Neural crest cell (in vitro differentiated cells): ENCODE results near the gene MED12L. TPM values are rescaled to one million over a fixed set of nuclear protein-coding genes. Genes with fewer than 3 reads are reported as not detected.

Experiments used
- DNase-seq: peaks from one replicate; pipeline ENCODE4 v3.0.0; 2021; ENCODE audit warnings: low read depth, mixed read lengths, low spot score
- H3K27ac Mint-ChIP-seq: one replicate; pipeline ENCODE4 v1.8.0; 2021; ENCODE audit warnings: mild to moderate bottlenecking, mixed read lengths; ENCODE audit not compliant: unreplicated experiment
- H3K27me3 Mint-ChIP-seq: 2 replicates; pipeline ENCODE4 v1.8.0; 2021; ENCODE audit warnings: low read depth, mild to moderate bottlenecking, mixed read lengths
- H3K36me3 Mint-ChIP-seq: 2 replicates; pipeline ENCODE4 v1.8.0; 2021; ENCODE audit warnings: low read depth, mild to moderate bottlenecking, mixed read lengths
- H3K4me1 Mint-ChIP-seq: 2 replicates; pipeline ENCODE4 v1.8.0; 2021; ENCODE audit warnings: mixed read lengths
- H3K4me3 Mint-ChIP-seq: one replicate; pipeline ENCODE4 v1.8.0; 2021; ENCODE audit warnings: mild to moderate bottlenecking, mixed read lengths
- H3K9me3 Mint-ChIP-seq: 2 replicates; pipeline ENCODE4 v1.8.0; 2021; ENCODE audit warnings: mixed read lengths
- total RNA-seq: library from RNA; stranded (reverse); gene quantifications from 2 replicates; pipeline ENCODE4 v1.2.1, GENCODE V29; 2021
- TF ChIP-seq, protein P1 (sequence below): fragments of 200-600 bp; sonication (generic); conservative IDR thresholded peaks from 2 replicates; pipeline ENCODE4 v1.5.0; 2021; ENCODE audit warnings: antibody characterized with exemption, mild to moderate bottlenecking

The MED12L gene
- total RNA-seq, 1 donor from 2014 or later: 12.2 TPM

DNA sequence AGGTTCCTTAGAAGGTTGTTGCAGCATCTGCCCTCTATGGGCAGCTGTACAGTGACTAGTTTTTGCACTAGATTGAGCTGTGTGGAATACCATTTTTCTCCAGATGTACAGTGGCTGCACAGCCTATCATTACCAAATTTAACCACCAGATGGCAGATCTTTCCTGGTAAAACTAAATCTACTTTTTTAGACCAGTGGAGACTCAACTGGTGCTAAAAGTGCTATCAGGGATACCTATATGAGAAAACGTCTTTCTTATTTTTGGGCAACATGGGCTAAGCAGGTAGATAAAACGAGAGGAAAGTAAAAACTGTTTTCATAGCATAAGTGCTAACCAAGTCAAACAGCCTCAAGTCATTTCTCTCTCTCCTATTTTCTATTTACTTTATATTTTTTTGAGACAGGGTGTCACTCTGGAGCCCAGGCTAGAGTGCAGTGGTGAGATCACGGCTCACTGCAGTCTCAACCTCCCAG lies 354.2 kb downstream of the MED12L start:
- no peaks in the 10 kb centered on the region for H3K27me3 Mint-ChIP-seq
- H3K9me3 Mint-ChIP-seq: no peaks in the 10 kb centered on the region
- TF ChIP-seq, protein P1, sequence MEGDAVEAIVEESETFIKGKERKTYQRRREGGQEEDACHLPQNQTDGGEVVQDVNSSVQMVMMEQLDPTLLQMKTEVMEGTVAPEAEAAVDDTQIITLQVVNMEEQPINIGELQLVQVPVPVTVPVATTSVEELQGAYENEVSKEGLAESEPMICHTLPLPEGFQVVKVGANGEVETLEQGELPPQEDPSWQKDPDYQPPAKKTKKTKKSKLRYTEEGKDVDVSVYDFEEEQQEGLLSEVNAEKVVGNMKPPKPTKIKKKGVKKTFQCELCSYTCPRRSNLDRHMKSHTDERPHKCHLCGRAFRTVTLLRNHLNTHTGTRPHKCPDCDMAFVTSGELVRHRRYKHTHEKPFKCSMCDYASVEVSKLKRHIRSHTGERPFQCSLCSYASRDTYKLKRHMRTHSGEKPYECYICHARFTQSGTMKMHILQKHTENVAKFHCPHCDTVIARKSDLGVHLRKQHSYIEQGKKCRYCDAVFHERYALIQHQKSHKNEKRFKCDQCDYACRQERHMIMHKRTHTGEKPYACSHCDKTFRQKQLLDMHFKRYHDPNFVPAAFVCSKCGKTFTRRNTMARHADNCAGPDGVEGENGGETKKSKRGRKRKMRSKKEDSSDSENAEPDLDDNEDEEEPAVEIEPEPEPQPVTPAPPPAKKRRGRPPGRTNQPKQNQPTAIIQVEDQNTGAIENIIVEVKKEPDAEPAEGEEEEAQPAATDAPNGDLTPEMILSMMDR: peak; percentile 88
- no peak overlapping the region for H3K27ac Mint-ChIP-seq
- no peaks in the 10 kb centered on the region for H3K4me1 Mint-ChIP-seq
- no peak overlapping the region for H3K4me3 Mint-ChIP-seq
- DNase-seq: peak; percentile 35
- H3K36me3 Mint-ChIP-seq: no peaks in the 10 kb centered on the region

DNA sequence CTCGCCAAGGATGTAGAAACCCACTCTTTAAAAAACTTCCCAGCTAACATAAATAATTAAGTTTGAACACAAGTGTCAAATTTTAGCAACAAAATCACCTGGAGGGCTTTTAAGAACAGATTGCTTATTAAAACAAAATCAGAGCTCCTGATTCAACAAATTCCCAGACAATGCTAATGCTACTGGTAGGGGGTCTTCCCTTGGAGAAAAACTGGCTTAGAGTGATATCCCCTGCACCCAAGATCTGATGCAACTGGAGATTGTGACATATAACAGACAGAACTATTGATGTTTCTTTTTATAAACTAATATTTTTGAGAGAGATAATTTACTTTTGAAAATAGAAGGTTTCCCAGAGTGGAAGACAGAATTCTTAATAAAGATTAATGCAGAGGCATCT lies 355.5 kb downstream of the MED12L start:
- Mint-ChIP-seq H3K4me3 (no peak overlapping the region), H3K27me3 (peaks cover 3% of the 10 kb centered on the region), H3K27ac (no peak overlapping the region), H3K4me1 (no peaks in the 10 kb centered on the region), H3K9me3 (peaks cover 2% of the 10 kb centered on the region), H3K36me3 (no peaks in the 10 kb centered on the region)
- DNase-seq: no peak
- TF ChIP-seq, protein P1: no peak

DNA sequence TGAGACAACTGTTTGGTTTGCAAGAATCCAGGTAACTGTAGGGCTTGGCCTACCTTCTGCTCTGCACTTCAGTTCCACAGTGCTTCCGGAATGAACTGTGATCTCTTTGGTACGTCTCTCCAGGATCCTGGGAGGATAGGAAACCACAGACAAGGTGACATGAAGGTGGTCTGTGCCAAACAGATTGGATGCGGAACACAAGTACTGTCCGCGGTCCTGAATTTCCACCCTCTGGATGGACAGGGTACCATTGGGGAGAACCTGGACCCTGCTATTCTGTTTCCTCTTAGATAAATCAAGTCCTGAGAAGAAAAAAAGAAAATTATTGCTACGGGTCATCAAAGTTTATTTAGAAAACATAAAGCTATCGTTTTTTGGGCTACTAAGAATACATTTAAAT lies 358.1 kb downstream of the MED12L start:
- Mint-ChIP-seq H3K27ac (no peak overlapping the region), H3K4me3 (no peak overlapping the region), H3K9me3 (peaks cover 11% of the 10 kb centered on the region), H3K36me3 (no peaks in the 10 kb centered on the region), H3K4me1 (no peaks in the 10 kb centered on the region), H3K27me3 (peaks cover 5% of the 10 kb centered on the region)
- TF ChIP-seq, protein P1: no peak
- DNase-seq: no peak

DNA sequence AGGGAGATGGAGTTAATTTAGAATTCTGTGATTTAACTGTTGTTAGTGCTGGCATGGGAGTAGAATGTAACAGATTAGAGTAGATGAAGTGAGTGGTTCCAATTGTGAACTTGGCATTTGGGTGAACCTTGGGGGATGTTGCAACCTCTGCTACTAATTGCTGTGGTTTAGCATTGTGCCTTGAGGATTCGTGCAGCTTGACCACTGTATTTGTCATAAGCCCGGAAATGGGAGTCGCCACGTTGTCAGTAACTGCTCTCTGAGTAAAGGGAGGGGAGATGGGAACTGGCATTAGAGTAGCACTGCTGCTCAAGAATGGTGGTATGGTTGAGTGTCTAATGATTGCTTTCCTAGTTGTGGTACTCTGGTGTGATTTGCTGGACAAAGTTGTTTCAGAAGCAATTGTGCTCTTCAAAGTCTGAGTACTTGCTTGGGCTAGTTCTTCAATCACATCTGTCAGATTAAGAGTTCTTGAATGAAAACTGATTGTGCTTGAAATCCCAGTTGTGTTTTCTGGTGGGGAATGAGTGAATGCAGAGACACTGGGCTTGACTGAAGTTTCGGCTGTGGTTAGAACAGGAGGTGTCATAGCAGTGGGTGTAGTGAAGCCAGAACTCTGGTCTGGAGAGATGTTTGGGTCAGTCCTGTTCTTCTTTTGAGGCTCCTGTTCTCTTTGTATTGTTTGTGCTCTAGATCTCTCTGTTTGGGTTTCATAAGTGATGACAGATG lies 360.0 kb downstream of the MED12L start:
- Mint-ChIP-seq H3K9me3 (peaks cover 11% of the 10 kb centered on the region), H3K4me1 (no peaks in the 10 kb centered on the region), H3K27me3 (peaks cover 5% of the 10 kb centered on the region), H3K27ac (no peak overlapping the region), H3K36me3 (no peaks in the 10 kb centered on the region), H3K4me3 (no peak overlapping the region)
- TF ChIP-seq, protein P1: no peak
- DNase-seq: no peak

DNA sequence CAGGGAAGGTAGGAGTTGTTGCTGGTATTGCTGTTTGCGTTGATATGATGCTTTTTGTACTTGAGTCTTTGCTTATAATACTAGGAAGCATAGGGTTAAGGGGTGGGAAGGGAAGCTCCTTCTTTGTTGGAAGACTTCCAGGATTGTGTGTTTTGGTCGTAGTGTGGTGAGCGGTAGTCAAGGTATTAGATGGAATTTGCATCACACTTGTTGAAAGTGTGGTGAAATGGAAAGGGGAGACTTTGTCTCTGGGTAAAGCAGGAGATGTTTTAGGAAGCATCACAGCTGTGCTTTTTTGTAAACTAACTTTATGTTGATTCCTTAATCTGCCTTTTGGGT lies 360.5 kb downstream of the MED12L start:
- TF ChIP-seq, protein P1: no peak
- H3K9me3 Mint-ChIP-seq: peaks cover 11% of the 10 kb centered on the region
- no peaks in the 10 kb centered on the region for H3K4me1 Mint-ChIP-seq
- H3K4me3 Mint-ChIP-seq: no peak overlapping the region
- H3K36me3 Mint-ChIP-seq: no peaks in the 10 kb centered on the region
- DNase-seq: no peak
- H3K27ac Mint-ChIP-seq: no peak overlapping the region
- peaks cover 5% of the 10 kb centered on the region for H3K27me3 Mint-ChIP-seq
